Neural cell (in vitro differentiated cells): ENCODE results near the gene PLPPR5.

Experiments
- CTCF ChIP-seq: fragments of 450-650 bp; IDR thresholded peaks from 2 replicates; pipeline ENCODE4 v1.5.1; 2014; ENCODE audit warnings: antibody characterized with exemption, mild to moderate bottlenecking, moderate library complexity; ENCODE audit not compliant: poor library complexity, severe bottlenecking
- MXI1 ChIP-seq: fragments of 450-650 bp; conservative IDR thresholded peaks from 2 replicates; pipeline ENCODE4 v1.6.1; 2014; ENCODE audit warnings: antibody characterized with exemption, mild to moderate bottlenecking; ENCODE audit not compliant: poor library complexity, severe bottlenecking
- POLR2AphosphoS5 ChIP-seq: IDR thresholded peaks from 2 replicates; pipeline ENCODE4 v1.6.1; 2012

- TF ChIP-seq CTCF (no peak), MXI1 (no peak), POLR2AphosphoS5 (no peak)
Measured at GRCh38 chr1:98962156-98962555, 42.5 kb downstream of the PLPPR5 start.
